Stimulated activated CD4-positive, alpha-beta T cell treated with anti-CD3 and anti-CD28 coated beads, Interleukin-4, amount 100 ng/mL, for 48 hours (primary cell): Measurements from ENCODE around the gene YPEL1.
A peak's percentile ranks its signal among the peaks of the same experiment; 100 is the strongest.
"Not testable (repeated sequence)": the region's sequence is repeated elsewhere in the genome, so short reads cannot be mapped to it uniquely, and the experiment has no call there.

Source experiments
- DNase-seq, 2 donors: peaks; one replicate each; pipeline ENCODE4 v3.0.0-alpha.2; 2020; ENCODE audit warnings: low read depth in 2 of 2

YPEL1 gene

DNA sequence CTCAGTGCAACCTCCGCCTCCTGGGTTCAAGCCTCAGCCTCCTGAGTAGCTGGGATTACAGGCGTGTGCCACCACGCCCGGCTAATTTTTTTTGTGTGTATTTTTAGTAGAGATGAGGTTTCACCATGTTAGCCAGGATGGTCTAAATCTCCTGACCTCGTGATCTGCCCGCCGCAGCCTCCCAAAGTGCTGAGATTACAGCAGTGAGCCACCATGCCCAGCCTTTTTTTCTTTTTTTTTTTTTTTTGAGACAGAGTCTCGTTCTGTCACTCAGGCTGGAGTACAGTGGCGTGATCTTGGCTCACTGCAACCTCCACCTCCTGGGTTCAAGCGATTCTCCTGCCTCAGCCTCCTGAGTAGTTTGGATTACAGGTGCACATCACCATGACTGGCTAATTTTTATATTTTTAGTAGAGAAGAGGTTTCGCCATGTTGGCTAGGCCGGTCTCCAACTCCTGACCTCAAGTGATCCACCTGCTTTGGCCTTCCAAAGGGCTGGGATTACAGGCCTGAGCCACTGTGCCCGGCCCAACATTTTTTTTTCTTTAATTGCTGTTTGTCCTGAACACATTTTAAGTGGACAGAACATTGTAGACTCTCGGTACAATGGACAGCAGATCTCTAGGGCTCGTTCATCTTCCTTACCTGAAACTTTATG, 14.3 kb downstream of the YPEL1 start:
- not testable (repeated sequence) for DNase-seq

DNA sequence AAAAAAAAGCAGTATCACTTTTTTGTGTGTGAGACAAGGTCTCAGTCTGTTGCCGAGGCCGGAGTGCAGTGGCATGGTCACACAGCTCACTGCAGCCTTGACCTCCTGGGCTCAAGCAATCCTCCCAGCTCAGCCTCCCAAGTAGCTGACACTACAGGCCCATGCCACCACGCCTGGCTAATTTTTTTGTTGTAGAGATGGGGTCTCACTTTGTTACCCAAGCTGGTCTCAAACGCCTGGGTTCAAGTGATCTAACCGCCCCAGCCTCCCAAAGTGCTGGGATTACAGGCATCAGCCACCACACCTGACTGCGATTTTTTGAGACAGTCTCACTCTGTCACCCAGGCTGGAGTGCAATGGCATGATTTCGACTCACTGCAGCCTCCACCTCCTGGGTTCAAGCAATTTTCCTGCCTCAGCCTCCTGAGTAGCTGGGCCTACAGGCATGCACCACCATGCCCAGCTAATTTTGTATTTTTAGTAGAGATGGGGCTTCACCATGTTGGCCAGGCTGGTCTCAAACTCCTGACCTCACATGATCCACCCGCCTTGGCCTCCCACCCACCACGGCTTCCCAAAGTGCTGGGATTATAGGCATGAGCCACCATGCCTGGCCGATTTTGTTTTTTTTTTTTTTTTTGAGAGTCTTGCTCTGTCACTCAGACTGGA, 15.3 kb downstream of the YPEL1 start:
- not testable (repeated sequence) for DNase-seq

DNA sequence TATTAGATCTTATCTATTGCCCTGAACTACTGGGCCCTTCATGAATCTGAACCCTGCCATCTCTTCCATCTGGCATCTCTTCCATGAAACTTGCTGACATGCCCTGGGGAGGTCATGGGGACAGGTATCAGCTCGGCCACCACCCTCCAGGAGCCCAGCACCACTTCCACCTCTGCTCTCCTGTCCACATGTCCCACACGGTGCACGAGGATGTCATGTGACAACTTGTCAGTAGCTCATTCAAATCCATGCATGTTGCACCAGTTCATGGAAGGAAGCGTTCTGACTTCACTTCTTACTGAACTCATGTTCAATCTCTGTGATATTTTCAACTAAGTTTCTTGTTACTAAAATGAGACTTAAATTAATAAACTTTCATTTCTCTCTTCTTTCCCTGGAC, 16.6 kb downstream of the YPEL1 start:
- no peak for DNase-seq

DNA sequence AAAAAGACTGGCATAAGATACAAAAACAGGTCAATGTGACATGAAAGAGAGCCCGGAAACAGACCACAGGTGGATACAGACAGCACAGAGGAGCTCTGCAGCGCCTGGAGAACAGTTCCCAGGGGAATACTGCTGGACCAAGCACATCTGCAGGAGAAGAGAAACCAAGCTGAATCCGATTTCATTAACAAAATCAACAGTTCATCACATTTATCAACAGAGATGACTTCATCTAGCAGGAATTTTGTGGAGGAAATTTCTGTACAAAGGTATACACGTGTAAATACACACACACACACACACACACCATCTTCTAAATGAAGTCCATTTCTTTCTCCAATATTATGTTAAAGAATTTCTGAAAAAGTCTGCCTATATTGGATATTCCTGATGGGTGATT, 17.1 kb downstream of the YPEL1 start:
- DNase-seq: no peak

DNA sequence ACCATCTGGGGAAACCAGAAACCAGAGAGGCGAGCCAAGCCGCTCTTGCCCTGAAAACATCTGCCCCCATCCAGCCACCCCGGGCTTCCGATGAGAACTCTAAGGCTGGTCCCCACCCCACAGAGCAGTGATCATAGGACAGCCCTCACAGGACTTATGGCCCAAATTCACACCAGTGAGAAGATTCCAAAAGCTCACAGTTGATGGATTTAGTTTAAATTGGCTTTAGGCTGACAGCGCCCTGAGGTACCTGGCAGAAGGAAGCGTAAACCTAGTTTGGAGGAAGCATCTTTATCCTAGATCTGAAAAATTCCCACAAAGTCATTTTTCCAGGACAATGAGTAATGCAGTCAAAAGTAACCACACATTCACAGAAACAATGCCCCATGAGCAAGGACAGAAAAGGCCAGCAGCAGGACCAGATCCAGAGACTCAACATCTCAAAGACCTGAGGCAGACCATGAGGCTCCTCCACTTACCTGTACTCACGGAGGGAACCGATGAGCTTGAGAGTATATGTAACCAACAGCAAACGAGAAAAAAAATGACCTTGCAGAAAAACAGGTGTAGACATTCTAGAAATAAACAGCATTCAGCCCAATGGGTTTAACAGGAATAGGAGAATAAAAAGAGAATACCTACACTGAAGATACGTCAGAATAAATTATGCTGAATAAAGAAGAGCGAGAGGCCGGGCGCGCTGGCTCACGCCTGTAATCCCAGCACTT, 19.0 kb downstream of the YPEL1 start:
- DNase-seq: not testable (repeated sequence)

DNA sequence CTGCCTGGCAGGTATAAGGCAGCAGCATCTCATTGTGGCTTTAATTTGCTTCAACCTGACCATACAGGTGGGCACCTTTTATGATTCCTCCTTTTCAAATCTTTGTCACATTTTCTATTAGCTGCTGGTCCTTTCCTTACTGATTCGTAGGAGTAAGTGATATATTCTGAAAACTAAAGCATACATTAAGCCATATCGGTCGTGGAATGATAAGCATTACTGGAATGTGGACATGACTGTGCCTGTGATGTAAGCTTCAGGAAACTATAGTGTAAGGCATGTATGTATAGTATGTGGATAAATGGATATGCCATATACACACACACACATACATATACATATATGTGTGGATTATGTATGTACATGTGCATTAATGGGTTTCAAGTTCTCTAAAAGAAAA, 20.8 kb downstream of the YPEL1 start:
- no peak for DNase-seq

DNA sequence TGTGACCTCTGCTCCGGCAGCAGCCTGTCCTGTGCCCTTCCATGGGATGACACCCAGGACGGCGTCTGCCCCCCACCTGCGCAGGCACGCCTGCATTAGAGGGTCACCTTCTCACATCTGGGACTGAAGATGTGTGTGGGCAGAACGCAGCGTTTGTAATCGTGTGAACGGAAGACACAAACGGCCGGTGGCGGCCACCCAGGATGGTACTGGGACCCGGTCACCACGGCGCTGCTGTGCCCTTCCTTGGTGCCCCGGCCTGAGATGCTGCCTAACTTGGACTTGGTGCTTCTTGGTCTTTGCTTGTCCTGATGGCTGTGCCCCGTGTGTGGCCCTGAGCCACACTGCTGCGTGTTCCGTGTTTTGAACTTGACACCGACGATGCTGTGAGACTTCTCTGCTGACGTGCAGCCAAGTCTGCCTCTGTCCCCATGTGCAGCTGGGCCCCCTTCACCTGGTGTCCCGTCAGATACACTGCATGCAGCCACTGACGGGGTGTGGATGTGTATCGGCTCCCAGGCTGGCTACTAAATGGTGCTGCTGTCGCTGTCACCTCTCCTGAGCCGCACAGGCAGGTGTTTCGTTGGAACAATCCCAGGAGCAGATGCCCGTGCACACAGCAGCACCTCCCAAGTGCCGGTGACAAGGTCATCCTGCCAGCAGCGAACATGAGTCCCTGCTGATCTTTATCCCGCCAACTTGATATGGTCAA, 21.4 kb downstream of the YPEL1 start:
- DNase-seq: no peak

DNA sequence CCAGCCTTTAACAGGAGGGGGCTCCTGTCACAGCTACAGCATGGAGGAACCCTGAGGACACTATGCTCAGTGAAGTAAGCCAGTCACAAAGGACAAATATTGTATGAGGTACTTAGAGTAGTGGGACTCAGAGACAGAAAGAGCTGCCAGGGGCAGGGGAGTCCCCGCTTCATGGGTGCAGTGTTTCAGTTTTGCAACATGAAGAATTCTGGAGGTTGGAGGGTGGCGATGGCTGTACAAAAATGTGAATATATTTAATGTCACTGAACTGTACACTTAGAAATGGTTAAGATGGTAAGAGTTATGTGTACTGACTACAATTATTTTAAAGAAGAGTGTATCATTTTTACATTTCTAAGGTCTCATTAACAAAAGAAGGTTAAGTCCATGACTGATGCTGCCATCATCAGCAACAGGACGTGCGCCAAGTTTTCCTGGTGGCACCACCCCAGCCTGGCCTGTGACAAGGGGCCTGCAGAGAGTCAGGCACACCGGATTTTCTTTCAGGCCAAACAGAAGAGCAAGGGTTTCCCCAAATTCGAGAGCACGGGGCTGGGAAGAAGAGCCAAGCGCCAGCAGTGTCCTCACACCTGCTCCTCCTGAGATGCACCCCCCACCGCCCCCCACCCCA, 22.1 kb downstream of the YPEL1 start:
- DNase-seq: no peak

DNA sequence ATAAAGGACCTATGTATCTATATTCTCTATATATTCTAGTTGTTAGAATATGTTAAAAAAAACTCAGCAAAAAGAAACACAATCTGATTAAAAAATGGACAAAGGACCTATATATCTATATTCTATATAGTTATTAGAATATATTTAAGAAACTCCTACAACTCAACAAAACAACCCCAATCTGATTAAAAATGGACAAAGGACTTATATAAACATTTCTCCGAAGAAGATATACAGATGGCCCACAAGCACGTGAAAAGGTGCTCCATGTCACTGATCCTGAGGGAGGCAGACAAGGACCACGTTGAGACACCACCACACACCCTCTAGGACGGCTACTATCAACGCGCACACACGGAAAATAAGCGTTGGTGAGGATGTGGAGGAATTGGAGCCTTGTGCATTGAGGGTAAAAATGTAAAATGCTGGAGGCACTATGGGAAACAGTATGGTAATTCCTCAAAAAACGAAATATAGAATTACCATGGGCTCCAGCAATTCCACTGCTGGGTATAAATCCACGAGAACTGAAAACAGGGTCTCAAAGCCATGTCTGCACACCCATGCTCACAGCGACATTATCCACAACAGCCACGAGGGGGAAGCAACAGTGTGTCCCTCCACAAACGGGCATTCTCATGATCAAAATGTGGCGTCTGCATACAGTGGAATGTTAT, 22.7 kb downstream of the YPEL1 start:
- peak; percentile 40 to 54 for DNase-seq

DNA sequence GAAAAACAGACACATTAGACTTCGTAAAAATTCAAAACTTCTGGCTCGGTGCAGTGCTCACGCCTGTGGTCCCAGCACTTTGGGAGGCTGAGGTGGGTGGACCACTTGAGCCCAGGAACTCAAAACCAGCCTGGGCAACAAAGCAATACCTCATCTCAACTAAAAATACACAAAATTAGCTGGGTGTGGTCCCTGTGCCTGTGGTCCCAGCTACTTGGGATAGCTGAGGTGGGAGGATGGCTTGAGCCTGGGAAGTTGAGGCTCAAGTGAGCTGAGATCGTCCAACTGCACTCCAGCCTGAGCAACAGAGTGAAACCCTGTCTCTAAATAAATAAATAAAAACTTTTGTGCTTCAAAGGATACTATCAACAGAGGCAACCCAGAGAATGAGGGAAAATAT, 23.7 kb downstream of the YPEL1 start:
- DNase-seq: no peak

DNA sequence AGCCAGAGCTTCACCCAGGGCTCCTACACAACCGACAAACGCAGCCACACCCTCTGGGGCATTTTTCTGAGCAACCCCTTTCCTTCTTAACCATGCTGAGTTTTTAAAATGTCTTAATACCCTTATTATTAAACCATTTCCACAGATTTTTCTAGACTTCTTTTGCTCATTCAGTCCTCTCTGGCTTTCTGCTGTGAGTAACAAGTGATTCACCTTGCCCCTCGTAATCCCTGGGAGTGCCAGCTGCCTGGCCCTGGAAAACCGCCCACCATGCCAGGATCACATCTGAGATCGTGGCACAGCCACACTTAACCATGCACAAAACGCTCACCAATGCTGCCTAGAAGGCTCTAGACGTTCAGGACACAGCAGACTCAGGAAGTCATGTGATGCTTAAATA, 25.4 kb downstream of the YPEL1 start:
- no peak for DNase-seq

DNA sequence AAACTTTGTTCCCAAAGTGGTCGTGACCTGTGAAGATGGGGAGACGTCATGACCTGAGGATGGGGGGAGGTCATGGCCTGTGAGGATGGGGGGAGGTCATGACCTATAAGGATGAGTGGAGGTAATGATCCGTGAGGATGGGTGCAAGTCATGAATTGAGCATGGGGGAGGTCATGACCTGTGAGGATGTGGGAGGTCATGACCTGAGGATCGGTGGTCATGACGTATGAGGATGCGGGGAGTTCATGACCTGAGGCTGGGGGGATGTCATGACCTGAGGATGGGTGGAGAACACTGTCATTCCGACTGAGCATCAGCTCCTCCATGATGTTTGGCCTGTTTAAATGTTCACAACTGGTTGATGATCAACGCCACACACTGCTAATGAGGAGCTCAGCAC, 25.9 kb downstream of the YPEL1 start:
- DNase-seq: no peak

DNA sequence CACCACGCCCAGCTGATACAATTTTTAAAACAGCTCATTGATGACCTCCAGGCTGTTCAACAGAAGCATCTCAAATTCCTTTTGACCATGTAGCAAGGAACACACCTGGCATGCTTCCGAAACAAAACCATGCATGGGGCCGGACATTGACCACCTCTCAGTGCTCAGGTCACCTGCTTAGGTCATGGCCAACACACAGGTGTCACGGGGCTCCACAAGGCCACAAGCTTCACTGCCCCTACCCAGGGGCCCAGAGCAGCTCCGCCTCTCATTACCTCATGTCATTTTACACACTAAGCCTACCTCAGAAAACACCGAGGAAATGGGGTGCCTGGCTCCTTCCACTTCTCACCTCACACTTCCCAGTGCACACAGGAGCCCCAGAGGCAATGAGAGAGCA, 26.6 kb downstream of the YPEL1 start:
- DNase-seq: no peak

DNA sequence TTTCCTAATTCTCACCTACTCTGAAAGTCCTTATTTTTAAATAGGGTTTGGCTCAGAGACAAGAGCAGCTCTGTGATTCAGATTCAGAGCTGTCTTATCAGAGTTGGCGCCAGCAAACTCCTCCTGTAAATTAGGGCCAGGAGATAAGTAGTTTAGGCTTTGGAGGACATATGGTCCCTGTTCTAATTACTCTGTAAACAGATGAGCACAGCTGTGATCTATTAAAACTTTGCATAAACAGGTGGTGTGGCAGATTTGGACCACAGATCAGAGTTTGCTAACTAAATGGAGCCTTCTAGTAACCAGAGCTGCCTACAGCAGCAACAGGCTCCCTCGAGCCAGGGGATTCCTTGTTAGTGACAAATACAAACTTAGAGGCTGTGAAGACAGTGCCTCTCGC, 27.9 kb downstream of the YPEL1 start:
- no peak for DNase-seq

DNA sequence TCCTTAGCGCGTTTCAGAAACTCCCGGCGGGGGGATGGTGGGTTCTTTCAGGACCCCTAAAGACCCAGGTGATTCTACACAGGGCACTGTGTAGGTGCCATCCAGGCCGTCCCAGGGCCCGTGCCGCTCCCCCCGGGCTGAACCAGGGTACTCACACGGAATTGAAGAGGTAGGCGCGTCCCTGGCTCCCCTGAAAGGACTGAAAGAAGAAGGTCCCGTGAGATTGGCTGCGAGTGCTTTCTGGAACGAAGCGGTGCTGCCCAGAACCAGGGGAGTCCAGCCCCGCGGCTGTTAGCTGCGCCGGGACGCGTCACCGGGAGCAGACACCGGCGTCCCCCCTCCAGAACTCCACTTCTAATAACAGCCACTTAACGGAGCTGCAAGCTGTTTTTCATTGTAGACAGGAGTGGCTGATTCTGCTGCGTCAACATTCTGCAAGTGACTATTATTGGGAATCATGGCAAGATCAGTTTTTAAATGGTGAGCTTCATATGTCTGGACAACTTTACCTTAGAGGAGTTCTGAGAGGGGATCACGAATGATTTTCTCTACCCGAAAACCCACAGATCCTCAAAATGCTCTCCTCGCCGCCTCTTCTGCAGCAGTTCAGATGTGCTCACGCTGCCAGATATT, 31.8 kb downstream of the YPEL1 start:
- no peak for DNase-seq

DNA sequence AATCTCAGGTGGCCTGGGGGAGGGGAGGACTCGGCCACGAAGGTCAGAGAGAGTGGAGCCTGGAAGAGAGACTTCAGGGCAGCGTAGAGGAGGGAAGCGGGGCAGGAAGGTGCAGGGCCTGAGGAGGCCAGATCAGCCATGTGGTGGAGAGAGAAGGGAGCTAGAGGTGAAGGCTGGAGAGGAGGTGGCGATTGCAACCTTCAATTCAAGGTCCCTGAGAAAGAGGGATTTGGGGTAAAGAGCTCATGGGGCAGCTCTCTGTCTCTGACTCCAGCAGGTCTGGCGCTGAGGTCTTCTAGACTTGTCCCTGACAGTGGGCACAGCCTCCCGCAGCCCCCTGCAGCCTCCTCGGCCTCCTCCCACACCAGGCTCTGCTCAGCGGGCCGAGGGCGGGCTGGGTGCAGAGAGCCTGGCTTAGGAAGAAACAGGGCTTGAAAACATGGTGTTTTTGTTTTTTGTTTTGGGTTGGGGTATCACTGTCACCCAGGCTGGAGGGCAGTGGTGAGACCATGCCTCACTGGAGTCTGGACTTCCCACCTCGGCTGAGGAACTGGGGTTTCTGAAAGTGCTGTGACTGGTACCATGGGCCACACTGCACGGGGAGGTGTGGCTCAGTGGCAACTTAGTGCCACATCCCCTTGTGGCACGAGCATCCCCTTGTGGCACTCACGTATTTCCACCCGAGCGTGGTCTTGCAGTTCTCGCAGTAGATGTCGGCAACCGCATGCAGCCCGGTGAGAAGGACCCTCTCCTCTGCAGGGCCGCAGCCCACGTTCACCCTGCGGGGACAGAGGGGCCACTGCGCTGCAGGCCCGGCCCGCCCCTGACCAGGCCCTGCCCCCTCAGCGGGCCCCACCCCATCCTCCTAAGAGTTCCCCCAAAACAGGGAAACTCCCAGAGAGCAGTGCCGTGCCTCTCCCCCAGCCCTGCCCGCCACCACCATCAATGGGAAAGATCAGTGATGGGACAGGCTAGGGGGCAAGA, 32.6 kb downstream of the YPEL1 start:
- no peak for DNase-seq

DNA sequence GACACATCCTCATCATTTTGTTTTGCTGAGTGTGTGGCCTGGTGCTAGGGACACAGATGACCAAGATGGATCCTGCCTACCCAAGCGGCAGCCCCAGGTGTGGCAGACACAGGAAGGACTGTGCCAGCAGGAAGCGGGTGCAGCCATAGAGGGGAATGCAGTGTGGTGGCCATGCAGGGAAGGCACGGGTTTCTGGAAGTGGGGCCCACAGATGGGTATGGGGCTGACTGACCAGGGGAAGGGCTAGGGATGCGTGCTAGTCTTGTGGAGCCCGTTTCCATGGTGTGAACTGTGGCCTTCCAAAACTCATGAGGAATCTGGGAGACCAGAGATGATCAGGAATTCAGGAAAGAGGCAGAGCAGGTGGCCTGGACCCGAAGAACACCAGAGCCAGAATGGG, 33.5 kb downstream of the YPEL1 start:
- DNase-seq: no peak

DNA sequence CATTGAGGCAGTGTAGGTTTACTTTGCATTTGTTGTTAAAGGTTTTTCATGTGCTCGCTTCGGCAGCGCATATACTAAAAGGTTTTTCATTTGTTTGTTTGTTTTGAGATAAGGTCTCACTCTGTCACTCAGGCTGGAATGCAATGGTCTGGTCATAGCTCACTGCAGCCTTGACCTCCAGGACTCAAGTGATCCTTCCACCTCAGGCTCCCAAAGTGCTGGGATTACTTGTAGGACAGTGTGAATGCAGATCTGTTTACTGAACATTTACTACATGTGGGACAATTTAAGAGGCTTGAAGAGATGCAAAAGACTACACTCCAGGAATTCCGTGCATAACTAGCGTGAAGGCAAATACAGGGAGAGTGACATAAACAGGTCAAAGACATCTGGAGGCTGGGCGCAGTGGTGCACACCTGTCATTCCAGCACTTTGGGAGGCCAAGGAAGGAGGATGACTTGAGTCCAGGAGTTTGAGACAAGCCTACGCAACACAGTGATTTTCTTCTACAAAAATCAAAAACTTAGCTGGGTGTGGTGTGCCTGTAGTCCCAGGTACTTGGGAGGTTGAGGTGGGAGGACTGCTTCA, 34.1 kb downstream of the YPEL1 start:
- no peak for DNase-seq

DNA sequence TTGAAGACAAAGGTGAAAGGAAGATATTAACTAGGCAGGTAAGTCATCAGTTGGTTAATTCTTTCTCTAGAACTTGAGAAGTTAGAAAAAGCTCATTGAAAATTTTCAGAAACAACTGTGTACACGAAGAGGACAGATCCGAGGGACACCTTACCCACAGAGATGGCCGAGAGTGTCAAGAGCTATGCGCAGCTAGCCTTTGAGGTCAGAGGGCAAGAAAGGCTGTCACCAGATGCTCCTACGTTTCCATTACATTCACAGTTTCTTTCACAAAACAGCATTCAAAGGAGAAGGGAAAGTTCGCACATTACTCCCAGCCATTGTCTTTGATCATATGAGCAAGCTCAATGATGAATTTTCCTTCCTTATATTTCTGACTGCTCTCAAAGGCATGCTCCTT, 34.8 kb downstream of the YPEL1 start:
- no peak for DNase-seq
